Testis (tissue), 3 donors: ENCODE measurements around the gene SH3PXD2B. TPM values are rescaled to one million over a fixed set of nuclear protein-coding genes. Genes with fewer than 3 reads are reported as not detected.
"Not testable (repeated sequence)": the region's sequence is repeated elsewhere in the genome, so short reads cannot be mapped to it uniquely, and the experiment has no call there.

Experiments used
- DNase-seq: peaks from one replicate; pipeline ENCODE4 v3.0.0-alpha.2; 2019
- H3K27ac ChIP-seq, 2 donors: fragments of 200-600 bp; sonication (generic); one replicate each; pipeline ENCODE4 v1.5.1; 2019
- H3K27me3 ChIP-seq: fragments of 200-600 bp; sonication (generic); one replicate; pipeline ENCODE4 v1.5.1; 2019
- H3K36me3 ChIP-seq: fragments of 200-600 bp; sonication (generic); one replicate; pipeline ENCODE4 v1.5.1; 2017; ENCODE audit warnings: low read depth; ENCODE audit errors: missing control alignments
- H3K4me1 ChIP-seq: fragments of 200-600 bp; sonication (generic); one replicate; pipeline ENCODE4 v1.5.1; 2019
- H3K4me3 ChIP-seq, 2 donors: fragments of 200-600 bp; sonication (generic); one replicate each; pipeline ENCODE4 v1.5.1; 2017 to 2019
- H3K9me3 ChIP-seq: fragments of 200-600 bp; sonication (generic); one replicate; pipeline ENCODE4 v1.5.1; 2017
- CTCF ChIP-seq, 3 experiments: fragments of 450-650 bp in 2 of 3; fragments of 200-600 bp in 1 of 3; sonication (generic) in 1 of 3; IDR thresholded peaks; one replicate each; pipeline ENCODE4 v1.5.1; 2016 to 2019; ENCODE audit warnings: antibody characterized with exemption in 3 of 3, mild to moderate bottlenecking in 2 of 3, moderate library complexity in 1 of 3
- POLR2A ChIP-seq: fragments of 450-650 bp; IDR thresholded peaks from one replicate; pipeline ENCODE4 v1.6.1; 2017; ENCODE audit warnings: antibody characterized with exemption, mild to moderate bottlenecking, moderate library complexity
- WGBS, 2 donors: methylation state at CpG; one replicate each; pipeline ENCODE4 v1.1.5; 2018; 5-methylcytosine and 5-hydroxymethylcytosine counted together
- intact Hi-C: fragments of 100-400 bp; cut with DNase I; formaldehyde crosslinking; loops from one replicate; pipeline ENCODE4 v1.15.1; 2023; ENCODE audit warnings: low total_unique reads
- polyA plus RNA-seq: library from polyadenylated mRNA; stranded (reverse); fragments of 350-450 nt; fragmentation: Illumina TruSeq; extraction: RNeasy Lipid Tissue Mini Kit (QIAGEN cat#74804); gene quantifications from one replicate; pipeline ENCODE4 v1.2.3, GENCODE V29; 2014; ENCODE audit warnings: low read depth, low replicate concordance; ENCODE audit not compliant: insufficient read depth
- total RNA-seq, 2 donors: library from RNA; depleted of rRNA; stranded (reverse); fragments of >200 nt; gene quantifications; one replicate each; pipeline ENCODE4 v1.2.3, GENCODE V29; 2016

SH3PXD2B gene
- total and polyA plus RNA-seq, 3 donors from 2014 or later: 18.3 to 29.4 (median 20.2) TPM

GRCh38 chr5:172482156-172483020 lies 28.1 kb upstream of the SH3PXD2B start:
- no peak for DNase-seq
- no peak overlapping the region for H3K27ac ChIP-seq
- intact Hi-C loops: no loop called here

GRCh38 chr5:172481011-172481800 lies 26.9 kb upstream of the SH3PXD2B start:
- WGBS, 2 donors: 78 to 83% methylated on average over 10 of the region's 10 CpGs
- H3K4me1 ChIP-seq: peaks cover 3% of the 10 kb centered on the region
- H3K9me3 ChIP-seq: no peaks in the 10 kb centered on the region
- intact Hi-C loops: no loop called here
- DNase-seq: no peak
- TF ChIP-seq POLR2A: no peak
- no peak for TF ChIP-seq CTCF (IDR thresholded peaks at IDR 0.05)
- no peaks in the 10 kb centered on the region for H3K27me3 ChIP-seq
- no peak overlapping the region for H3K4me3 ChIP-seq
- H3K36me3 ChIP-seq: no peaks in the 10 kb centered on the region
- no peak overlapping the region for H3K27ac ChIP-seq

More at GRCh38 chr5:172482156-172483020, 28.1 kb upstream of the SH3PXD2B start:
- H3K36me3 ChIP-seq: no peaks in the 10 kb centered on the region
- H3K27me3 ChIP-seq: no peaks in the 10 kb centered on the region
- TF ChIP-seq POLR2A: no peak
- TF ChIP-seq CTCF (IDR thresholded peaks at IDR 0.05): no peak
- peaks cover 3% of the 10 kb centered on the region for H3K4me1 ChIP-seq
- no peak overlapping the region for H3K4me3 ChIP-seq
- 91 to 93% methylated on average over 15 of the region's 15 CpGs for WGBS, 2 donors
- no peaks in the 10 kb centered on the region for H3K9me3 ChIP-seq

- intact Hi-C loops: loop anchor here (2.0 kb wide), 1 partner anchor 217 kb away; no protein-coding TSS in a partner anchor
- no peak for TF ChIP-seq CTCF (IDR thresholded peaks at IDR 0.05)
- no peak for TF ChIP-seq POLR2A
- H3K27me3 ChIP-seq: no peaks in the 10 kb centered on the region
- no peaks in the 10 kb centered on the region for H3K36me3 ChIP-seq
- DNase-seq: no peak
- H3K9me3 ChIP-seq: no peaks in the 10 kb centered on the region
- peaks cover 3% of the 10 kb centered on the region for H3K4me1 ChIP-seq
- peak overlapping the region in 1 of 2 donors; percentile 5 for H3K27ac ChIP-seq
- 85 to 91% methylated on average over 5 of the region's 5 CpGs for WGBS, 2 donors
- H3K4me3 ChIP-seq: no peak overlapping the region
Observed at GRCh38 chr5:172479784-172480115, 25.4 kb upstream of the SH3PXD2B start.

- intact Hi-C loops: loop anchor here (2.0 kb wide), 1 partner anchor 218 kb away; no protein-coding TSS in a partner anchor
- Histone ChIP-seq H3K9me3 (no peaks in the 10 kb centered on the region), H3K27me3 (no peaks in the 10 kb centered on the region), H3K36me3 (no peaks in the 10 kb centered on the region), H3K4me3 (no peak overlapping the region), H3K4me1 (peaks cover 3% of the 10 kb centered on the region), H3K27ac (peak overlapping the region in 1 of 2 donors; percentile 5)
- 46 to 54% methylated on average over 12 to 21 of the region's 21 CpGs for WGBS, 2 donors
- DNase-seq: peak; percentile 91
- TF ChIP-seq POLR2A (no peak), CTCF (IDR thresholded peaks at IDR 0.05) (peak; percentile 69 to 97 (median 93))
Observed at GRCh38 chr5:172479034-172479783, 24.9 kb upstream of the SH3PXD2B start.

- H3K27me3 ChIP-seq, H3K9me3 ChIP-seq, H3K36me3 ChIP-seq, H3K4me1 ChIP-seq, DNase-seq, H3K27ac ChIP-seq, H3K4me3 ChIP-seq: not testable (repeated sequence)
- intact Hi-C loops: loop anchor here (2.0 kb wide), 1 partner anchor 218 kb away; no protein-coding TSS in a partner anchor
- 56 to 62% methylated on average over 3 of the region's 3 CpGs for WGBS, 2 donors
Observed at GRCh38 chr5:172478695-172479033, 24.3 kb upstream of the SH3PXD2B start.
